Measurements from ENCODE around the gene TCF12. TPM values are rescaled to one million over a fixed set of nuclear protein-coding genes. Genes with fewer than 3 reads are reported as not detected.
"Not testable (repeated sequence)": the region's sequence is repeated elsewhere in the genome, so short reads cannot be mapped to it uniquely, and the experiment has no call there.

TCF12 gene
- polyA plus RNA-seq, 3 donors, result 151 to 186 (median 162) TPM

DNA sequence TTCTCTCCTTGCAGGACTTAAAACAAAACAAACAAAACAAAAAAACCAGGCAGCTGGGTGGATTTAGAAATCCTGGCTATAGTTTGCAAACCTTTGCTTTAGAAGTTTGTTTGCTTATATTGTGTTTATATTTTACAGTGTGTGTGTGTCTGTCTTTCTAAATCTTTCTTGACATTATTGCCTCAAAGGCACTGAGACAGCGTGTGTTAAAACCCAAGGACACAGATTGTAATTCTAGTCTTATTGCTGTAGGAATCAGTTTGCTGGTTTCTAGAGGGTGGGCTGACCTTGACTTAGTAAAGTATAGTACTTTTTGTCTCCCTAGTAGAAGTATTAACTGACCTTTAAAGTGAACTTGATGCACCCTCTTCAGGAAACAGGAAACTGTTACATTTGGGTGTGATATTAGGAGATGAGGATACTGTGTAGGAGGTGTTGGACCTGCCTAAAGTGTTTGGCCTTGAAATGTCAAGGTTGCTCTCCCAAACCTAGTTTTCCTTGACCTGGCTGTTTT is 71.0 kb downstream of the TCF12 start:
- DNase-seq (ENCODE audit: extremely low read depth in 1 of 11, low read depth in 9 of 11, low spot score in 4 of 11), result peak in 1 of 11 donors; percentile 5

DNA sequence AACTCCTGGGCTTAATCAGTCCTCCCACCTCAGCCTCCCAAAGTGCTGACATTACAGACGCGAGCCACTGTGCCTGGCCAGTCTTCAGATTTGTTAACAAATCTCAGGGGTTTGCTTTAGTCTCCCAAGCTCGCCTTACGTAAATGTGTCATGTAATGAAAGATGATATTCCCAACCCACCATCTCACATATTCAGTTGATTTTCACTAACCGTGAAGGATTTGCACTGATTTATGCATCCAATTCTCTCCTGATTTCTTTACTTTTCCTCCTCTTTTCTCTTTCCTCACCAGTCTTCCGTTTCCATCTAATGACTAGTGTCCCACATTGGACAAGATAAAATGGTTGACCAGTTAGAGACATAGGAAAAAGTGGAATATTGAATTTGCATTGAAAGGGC is 72.6 kb downstream of the TCF12 start:
- DNase-seq (ENCODE audit: extremely low read depth in 1 of 11, low read depth in 9 of 11, low spot score in 4 of 11), result no peak

DNA sequence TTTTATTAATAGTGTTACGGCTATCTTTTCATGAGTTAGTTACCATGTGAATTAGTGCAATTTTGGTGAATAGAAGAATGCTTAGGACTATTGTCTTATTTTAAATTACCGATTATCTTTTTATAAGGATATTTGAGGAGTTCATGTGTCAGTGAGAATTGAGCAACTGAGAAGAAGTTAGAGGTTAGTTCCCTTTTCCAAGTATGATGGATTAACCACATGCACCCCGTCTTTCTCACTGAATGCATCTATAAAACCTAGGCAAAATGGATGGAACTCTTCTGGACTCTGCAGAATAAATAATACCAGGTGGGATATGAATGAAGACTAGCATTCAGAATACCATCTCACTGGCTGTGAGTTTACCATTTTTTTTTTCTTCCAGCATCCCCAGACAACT is 74.3 kb downstream of the TCF12 start:
- DNase-seq (ENCODE audit: extremely low read depth in 1 of 11, low read depth in 9 of 11, low spot score in 4 of 11), result no peak

DNA sequence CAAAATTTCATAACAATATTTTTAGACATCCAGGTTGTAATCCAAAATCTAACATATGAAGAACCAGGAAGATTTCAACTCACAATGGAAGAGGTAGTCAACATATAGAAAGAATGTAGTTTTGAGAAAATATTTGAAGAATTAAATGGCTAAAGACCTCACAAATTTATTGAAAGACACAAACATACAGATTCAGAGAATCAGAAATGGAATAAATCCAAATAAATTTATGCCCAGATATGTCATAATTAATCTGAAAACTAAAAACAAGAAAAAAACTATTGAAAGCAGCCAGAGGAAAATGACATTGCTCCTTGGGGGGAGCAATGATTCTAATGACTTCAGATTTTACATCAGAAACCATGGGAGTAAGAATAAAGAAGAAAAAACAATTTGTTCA is 75.8 kb downstream of the TCF12 start:
- no peak for DNase-seq (ENCODE audit: extremely low read depth in 1 of 11, low read depth in 9 of 11, low spot score in 4 of 11)

DNA sequence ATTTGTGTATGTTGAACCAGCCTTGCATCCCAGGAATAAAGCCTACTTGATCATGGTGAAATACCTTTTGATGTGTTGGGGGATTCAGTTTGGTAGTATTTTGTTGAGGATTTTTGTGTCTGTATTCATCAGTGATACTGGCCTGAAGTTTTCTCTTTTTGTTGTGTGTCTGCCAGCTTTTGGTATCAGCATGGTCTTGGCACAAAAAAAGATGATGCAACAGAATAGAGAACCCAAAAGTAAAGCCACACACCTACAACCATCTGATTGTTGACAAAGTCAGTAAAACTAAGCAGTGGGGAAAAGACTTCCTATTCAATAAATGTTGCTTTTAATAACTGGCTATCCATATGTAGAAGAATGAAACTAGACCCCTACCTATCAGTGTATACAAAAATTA is 77.6 kb downstream of the TCF12 start:
- no peak for DNase-seq (ENCODE audit: extremely low read depth in 1 of 11, low read depth in 9 of 11, low spot score in 4 of 11)

DNA sequence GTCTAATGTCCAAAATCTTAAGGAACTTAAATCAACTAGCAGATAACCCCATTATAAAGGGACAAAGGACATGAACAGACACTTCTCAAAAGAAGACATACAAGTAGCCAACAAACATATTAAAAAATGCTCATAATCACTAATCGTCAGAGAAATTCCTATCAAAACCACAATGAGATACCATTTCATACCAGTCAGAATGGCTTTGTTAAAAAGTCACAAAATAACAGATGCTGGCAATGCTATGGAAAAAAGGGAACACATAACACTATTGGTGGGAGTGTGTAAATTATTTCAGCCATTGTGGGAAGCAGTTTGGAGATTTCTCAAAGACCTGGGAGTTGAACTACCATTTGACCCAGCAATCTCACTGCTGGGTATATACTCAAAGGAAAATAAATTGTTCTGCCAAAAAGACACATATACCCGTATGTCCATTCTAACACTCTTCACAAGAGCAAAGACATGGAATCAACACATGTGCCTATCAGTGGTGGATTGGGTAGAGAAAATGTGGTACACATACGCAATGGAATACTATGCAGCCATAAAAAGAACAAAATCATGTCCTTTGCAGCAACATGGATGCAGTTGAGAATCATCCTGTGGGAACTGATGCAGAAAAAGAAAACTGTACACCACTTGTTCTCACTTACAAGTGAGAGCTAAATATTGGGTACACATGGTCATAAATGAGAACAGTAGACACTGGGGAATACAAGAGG is 78.5 kb downstream of the TCF12 start:
- no peak for DNase-seq (ENCODE audit: extremely low read depth in 1 of 11, low read depth in 9 of 11, low spot score in 4 of 11)

DNA sequence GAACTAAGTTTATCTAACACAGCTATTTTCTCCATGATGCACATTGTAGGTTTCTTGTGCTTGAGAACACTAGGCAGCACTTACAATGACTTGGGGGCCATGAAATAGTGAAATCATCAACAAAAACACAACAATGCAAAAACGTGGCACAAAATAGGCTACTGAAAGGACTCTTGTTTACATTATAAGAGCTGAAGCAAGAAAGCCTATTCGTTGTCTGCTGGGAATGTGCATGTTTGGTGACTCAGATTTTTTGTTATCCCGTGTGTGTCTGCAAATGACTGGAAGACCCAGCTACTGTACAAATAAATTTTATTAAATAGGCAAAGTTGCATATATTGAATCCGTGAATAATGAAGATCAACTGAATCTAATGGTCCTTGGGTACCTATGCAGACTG is 85.0 kb downstream of the TCF12 start:
- no peak for DNase-seq (ENCODE audit: extremely low read depth in 1 of 11, low read depth in 9 of 11, low spot score in 4 of 11)

DNA sequence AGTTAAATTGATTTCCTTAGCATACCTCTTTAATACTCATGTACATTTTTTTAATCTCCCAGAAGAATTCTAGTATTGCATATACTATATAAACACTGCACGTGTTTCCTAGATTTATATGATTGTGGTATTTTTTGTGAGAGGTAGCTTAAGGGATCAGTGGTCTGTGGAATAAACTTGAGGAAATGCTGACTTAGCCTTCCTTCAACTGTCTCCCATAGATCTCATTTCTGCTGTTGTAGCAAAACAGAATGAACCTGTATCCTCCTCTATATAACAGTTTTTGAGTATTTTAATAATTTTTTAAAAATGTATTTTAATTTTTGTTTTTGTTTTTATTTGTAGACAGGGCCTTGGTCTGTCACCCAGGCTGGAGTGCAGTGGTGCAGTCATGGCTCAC is 86.8 kb downstream of the TCF12 start:
- DNase-seq (ENCODE audit: extremely low read depth in 1 of 11, low read depth in 9 of 11, low spot score in 4 of 11), result no peak

DNA sequence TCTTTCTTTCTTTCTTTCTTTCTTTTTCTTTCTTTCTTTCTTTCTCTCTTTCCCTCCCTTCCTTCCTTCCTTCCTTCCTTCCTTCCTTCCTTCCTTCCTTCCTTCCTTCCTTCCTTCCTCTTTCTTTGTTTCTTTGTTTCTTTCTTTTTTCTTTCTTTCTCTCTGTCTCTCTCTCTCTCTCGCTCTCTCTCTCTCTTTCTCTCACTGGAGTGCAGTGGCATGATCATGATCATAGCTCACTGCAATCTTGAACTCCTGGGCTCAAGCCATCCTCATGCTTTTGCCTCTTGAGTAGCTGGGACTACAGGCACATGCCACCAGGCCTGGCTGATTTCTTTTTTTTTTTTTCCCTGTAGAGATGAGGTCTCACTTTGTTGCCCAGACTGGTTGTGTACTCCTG is 89.4 kb downstream of the TCF12 start:
- DNase-seq (ENCODE audit: extremely low read depth in 1 of 11, low read depth in 9 of 11, low spot score in 4 of 11), result not testable (repeated sequence)

DNA sequence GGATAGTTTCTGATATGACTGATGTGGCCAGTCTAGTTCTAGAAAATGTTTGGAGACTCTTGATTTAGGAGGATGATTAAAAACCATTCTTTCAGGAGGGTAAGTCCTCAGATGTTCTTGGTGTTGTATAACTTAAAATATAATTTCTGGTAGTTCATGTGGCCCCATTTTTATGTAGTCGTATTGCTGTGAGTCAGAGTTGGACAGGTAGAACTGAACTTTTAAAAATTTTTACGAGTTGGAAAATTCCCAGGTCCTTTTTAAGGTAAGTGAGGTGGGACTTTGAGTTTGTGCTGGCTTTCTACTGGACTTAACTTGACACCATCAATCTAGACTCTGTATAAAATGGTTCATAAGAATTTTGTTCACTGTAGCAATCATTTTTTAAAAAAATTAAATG is 92.3 kb downstream of the TCF12 start:
- no peak for DNase-seq (ENCODE audit: extremely low read depth in 1 of 11, low read depth in 9 of 11, low spot score in 4 of 11)

DNA sequence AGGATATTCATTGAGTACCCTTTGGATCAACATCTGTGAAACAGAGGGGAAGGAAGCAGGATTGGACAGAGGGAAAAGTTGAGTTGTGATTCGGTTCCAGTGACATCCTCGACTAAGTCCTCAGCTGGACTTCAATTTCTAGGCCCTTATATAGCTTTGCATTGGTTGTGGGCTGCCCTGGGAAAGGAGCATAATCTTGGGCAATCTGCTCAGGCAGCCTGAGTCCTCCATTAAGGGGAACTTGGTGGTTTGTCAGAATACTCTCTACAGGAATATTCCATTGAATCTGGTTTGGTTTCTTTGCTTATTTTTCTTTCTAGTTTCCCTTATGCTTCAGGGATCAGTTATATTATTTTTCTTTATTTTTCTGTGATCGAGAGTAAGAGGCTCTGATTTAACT is 94.1 kb downstream of the TCF12 start:
- no peak for DNase-seq (ENCODE audit: extremely low read depth in 1 of 11, low read depth in 9 of 11, low spot score in 4 of 11)

DNA sequence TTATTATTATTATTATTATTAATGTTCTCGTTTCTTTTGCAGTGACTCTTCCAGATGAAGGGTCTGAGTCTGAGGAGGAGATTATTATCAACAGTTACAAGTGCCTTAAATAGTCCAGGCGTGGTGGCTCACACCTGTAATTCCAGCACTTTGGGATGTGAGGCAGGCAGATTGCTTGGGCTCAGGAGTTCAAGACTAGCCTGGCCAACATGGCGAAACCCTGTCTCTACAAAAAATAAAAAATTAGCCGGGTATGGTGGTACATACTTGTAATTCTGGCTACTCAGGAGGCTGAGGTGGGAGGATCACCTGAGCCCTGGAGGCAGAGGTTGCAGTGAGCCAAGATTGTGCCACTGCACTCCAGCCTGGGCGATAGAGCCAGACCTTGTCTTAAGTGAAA is 96.5 kb downstream of the TCF12 start:
- DNase-seq (ENCODE audit: extremely low read depth in 1 of 11, low read depth in 9 of 11, low spot score in 4 of 11), result not testable (repeated sequence)

DNA sequence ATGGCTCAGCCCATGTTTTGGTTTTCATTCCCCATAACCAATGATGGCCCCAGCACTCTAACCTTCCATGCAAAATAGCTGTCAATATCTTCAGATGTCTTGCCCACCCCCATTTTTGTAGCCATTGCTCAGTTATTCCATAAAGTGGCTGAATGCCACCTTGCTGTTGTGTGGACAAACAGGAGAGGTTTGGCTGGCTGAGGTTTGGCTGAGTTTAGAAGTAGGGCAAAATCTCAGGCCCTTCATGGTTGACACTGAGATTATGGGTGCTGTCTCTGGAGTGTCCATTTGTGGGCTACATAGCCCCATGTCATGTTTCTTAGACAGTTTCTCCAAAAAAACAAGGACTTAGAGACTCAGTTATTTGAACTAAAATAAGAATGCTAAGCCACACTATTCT is 96.9 kb downstream of the TCF12 start:
- DNase-seq (ENCODE audit: extremely low read depth in 1 of 11, low read depth in 9 of 11, low spot score in 4 of 11), result no peak

DNA sequence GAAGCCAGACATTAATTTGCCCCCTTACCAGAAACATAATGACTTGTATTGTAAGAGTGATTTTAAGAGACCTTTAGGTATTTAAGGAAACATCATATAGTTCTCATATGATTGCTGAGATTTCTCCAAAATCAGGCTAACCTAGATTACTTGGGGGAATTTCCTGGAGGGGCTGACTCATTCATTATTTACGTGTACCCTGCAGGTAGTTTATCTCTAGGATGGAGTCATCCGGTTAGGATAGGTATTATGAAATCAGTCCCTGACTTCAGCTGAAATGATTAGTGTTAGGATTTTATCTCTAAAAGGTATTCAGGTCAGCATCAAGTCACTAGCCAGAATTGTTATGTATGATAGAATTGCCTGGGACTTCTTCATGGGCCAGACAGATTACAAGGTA is 97.5 kb downstream of the TCF12 start:
- no peak for DNase-seq (ENCODE audit: extremely low read depth in 1 of 11, low read depth in 9 of 11, low spot score in 4 of 11)

DNA sequence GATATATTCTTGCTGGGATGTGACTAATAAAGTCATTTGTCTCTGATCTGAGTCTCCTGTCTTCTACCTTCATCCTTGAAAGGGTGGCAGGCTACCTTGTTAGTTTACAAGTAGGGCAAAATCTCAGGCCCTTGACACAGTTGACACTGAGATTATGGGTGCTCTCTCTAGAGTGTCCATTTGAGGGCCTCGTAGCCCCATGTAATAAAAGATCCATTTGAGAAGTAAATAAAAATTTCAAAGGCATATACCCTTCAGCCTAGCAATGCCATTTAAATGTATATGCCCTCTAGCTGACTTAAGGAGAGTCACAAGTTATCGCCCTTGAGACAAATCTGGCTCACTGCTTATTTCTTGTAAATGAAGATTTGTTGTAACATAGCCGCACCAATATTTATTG is 98.6 kb downstream of the TCF12 start:
- DNase-seq (ENCODE audit: extremely low read depth in 1 of 11, low read depth in 9 of 11, low spot score in 4 of 11), result no peak

DNA sequence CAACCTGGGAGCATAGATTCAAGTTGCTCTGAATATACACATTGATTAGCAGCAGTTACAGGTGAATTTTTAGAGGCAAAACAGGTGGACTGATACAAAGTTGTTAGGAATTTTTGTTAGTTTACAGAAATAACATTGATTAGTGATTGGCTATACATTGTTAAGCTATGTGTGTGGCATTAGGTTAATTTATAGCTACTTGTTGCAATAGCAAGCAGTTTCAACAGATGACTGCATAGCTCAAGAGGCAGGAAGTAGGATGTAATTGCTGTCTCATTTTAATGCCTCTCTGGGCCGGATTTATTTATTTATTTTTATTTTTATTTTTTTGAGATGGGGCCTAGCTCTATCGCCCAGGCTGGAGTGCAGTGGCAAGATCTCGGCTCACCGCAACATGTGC is 99.7 kb downstream of the TCF12 start:
- DNase-seq (ENCODE audit: extremely low read depth in 1 of 11, low read depth in 9 of 11, low spot score in 4 of 11), result no peak

DNA sequence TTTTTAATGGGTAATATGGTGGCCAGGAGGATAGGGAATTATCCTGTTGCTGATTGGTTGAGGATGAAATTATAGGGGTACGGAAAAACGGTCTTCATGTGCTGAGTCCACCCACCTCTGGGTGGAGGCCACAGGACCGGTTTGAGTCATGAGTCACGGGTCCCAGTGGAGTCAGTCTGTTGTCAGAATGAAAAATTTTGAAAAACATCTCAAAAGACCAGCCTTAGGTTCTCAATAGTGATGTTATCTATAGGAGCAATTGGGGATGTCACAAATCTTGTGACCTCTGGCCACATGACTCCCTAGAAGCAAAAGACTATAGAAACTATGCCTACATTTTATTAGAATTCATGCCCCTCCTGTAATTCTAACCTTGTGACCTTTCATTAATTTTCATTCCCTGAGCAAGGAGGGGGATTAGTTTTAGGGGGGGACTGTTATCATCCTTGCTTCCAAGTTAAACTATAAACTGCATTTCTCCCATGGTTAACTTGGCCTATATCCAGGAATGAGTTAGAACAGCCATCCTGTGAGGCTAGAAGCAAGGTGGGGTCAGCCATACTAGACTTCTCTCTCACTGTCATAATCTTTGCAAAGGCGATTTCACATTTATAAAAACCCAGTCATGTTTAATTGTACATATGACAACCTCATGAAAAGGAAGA is 101.2 kb downstream of the TCF12 start:
- DNase-seq (ENCODE audit: extremely low read depth in 1 of 11, low read depth in 9 of 11, low spot score in 4 of 11), result no peak

DNA sequence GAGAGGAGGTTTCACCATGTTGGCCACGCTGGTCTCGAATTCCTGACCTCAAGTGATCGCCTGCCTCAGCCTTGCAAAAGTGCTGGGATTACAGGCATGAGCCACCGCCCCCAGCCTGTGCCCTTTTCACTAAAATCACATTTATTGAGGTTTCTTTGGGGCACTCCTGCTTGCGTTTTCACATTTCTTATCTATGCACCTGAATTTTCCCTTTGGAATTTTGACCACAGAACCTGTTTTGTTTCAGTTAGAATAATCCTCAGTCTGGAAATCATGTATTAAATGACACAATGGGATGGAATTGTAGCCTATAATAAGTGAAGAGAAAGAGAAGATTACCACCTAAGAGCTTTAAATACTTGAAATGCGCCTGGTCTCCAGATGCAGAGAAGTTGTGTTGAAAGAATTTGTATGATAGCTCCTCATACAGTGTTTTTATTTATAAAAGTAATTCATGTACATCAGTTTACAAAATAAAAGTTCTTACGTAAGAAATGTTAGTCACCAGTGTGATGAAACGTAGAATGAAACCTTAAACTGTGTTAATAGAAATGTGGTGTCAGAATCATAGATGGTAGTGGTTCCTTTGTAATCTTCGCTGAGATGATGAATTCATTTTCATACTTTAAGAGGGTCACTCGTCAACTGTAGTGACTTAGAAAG is 107.0 kb downstream of the TCF12 start:
- DNase-seq (ENCODE audit: extremely low read depth in 1 of 11, low read depth in 9 of 11, low spot score in 4 of 11), result no peak

DNA sequence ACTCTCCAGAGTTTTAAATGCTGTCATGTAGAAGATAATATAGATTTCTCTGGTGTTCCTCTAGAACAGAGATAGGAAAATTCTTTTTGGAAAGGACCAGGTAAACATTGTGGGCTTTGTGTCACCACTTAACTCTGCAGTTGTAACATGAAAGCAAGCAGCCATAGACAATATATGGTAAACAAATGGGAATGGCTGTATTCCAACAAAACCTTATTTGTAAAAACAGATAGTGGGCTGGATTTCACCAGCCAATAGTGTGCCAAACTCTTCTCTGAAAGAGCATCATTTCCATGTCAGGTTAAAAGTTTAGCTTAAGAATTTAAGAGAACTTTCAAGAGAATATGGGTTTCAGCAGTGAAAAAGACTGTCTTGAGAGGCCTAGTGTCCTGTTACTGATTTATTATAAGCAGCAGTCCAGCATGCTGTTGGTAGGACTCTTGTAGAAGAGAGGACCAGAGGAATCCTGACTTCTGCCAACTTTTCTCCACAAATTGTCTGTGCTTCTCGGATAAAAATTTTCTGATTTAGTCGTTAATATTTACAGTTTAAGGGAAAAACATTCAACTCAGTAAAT is 107.7 kb downstream of the TCF12 start:
- peak in 5 of 11 donors; percentile 17 to 45 (median 18) for DNase-seq (ENCODE audit: extremely low read depth in 1 of 11, low read depth in 9 of 11, low spot score in 4 of 11)

DNA sequence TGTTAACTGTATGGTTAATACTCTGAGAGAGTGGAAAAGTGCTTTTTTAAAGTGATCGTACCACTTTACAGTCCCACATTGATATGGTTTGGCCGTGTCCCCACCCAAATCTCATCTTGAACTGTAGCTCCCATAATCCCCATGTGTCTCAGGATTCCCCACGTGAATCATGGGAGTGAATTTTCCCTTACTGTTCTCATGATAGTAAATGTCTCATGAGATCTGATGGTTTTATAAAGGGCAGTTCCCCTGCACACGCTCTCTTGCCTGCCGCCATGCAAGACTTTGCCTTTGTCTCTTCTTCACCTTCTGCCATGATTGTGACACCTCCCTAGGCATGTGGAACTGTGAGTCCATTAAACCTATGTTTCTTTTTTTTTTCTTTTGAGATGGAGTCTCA is 109.2 kb downstream of the TCF12 start:
- DNase-seq (ENCODE audit: extremely low read depth in 1 of 11, low read depth in 9 of 11, low spot score in 4 of 11), result no peak

Data from renal cortex interstitium (tissue), 11 donors.